Endothelial cell (in vitro differentiated cells): ENCODE results near the gene STON1. TPM values are rescaled to one million over a fixed set of nuclear protein-coding genes. Genes with fewer than 3 reads are reported as not detected.

Source experiments
- DNase-seq: peaks from one replicate; pipeline ENCODE4 v3.0.0; 2021; ENCODE audit warnings: low spot score
- H3K27ac Mint-ChIP-seq: one replicate; pipeline ENCODE4 v1.8.0; 2021; ENCODE audit warnings: mixed read lengths, inconsistent platforms; ENCODE audit not compliant: unreplicated experiment
- H3K27me3 Mint-ChIP-seq: one replicate; pipeline ENCODE4 v1.8.0; 2021; ENCODE audit warnings: mild to moderate bottlenecking, moderate library complexity, mixed read lengths, inconsistent platforms; ENCODE audit not compliant: unreplicated experiment
- H3K36me3 Mint-ChIP-seq: one replicate; pipeline ENCODE4 v1.8.0; 2021; ENCODE audit warnings: mild to moderate bottlenecking, low read depth, mixed read lengths, inconsistent platforms; ENCODE audit not compliant: unreplicated experiment
- H3K4me1 Mint-ChIP-seq: one replicate; pipeline ENCODE4 v1.8.0; 2021; ENCODE audit warnings: mild to moderate bottlenecking, mixed read lengths, inconsistent platforms; ENCODE audit not compliant: unreplicated experiment
- H3K4me3 Mint-ChIP-seq: one replicate; pipeline ENCODE4 v1.8.0; 2021; ENCODE audit warnings: mild to moderate bottlenecking, mixed read lengths, inconsistent platforms; ENCODE audit not compliant: unreplicated experiment
- H3K9me3 Mint-ChIP-seq: one replicate; pipeline ENCODE4 v1.8.0; 2021; ENCODE audit warnings: mixed read lengths, inconsistent platforms; ENCODE audit not compliant: unreplicated experiment
- CTCF ChIP-seq: fragments of 200-600 bp; sonication (generic); IDR thresholded peaks from one replicate; pipeline ENCODE4 v1.5.0; 2021; ENCODE audit warnings: antibody characterized with exemption; ENCODE audit not compliant: unreplicated experiment
- total RNA-seq: library from RNA; stranded (reverse); fragmentation: NEBNext Ultra II Directional; extraction: Animal tissue kit (Norgen Biotek cat#: 25700); gene quantifications from one replicate; pipeline ENCODE4 v1.2.1, GENCODE V29; 2021; ENCODE audit not compliant: unreplicated experiment

STON1 gene
- total RNA-seq, 1 donor from 2014 or later: 3.1 TPM

GRCh38 chr2:48574353-48575287 is 44.7 kb downstream of the STON1 start:
- Mint-ChIP-seq H3K27me3 (no peaks in the 10 kb centered on the region), H3K4me1 (no peaks in the 10 kb centered on the region), H3K4me3 (no peak overlapping the region), H3K9me3 (no peaks in the 10 kb centered on the region), H3K27ac (no peak overlapping the region), H3K36me3 (no peaks in the 10 kb centered on the region)
- no peak for DNase-seq
- no peak for TF ChIP-seq CTCF

GRCh38 chr2:48578313-48578712 is 48.4 kb downstream of the STON1 start:
- no peak for TF ChIP-seq CTCF
- Mint-ChIP-seq H3K4me3 (no peak overlapping the region), H3K36me3 (no peaks in the 10 kb centered on the region), H3K4me1 (no peaks in the 10 kb centered on the region), H3K27ac (no peak overlapping the region), H3K9me3 (no peaks in the 10 kb centered on the region), H3K27me3 (no peaks in the 10 kb centered on the region)
- DNase-seq: no peak

- no peak overlapping the region for H3K4me3 Mint-ChIP-seq
- H3K27me3 Mint-ChIP-seq: no peaks in the 10 kb centered on the region
- H3K27ac Mint-ChIP-seq: no peak overlapping the region
- no peaks in the 10 kb centered on the region for H3K36me3 Mint-ChIP-seq
- no peaks in the 10 kb centered on the region for H3K9me3 Mint-ChIP-seq
- H3K4me1 Mint-ChIP-seq: no peaks in the 10 kb centered on the region
- no peak for DNase-seq
- TF ChIP-seq CTCF: no peak
Observed at GRCh38 chr2:48583961-48584360, 54.0 kb downstream of the STON1 start.

- DNase-seq: no peak
- TF ChIP-seq CTCF: no peak
- Mint-ChIP-seq H3K4me3 (no peak overlapping the region), H3K4me1 (no peaks in the 10 kb centered on the region), H3K27ac (no peak overlapping the region), H3K9me3 (no peaks in the 10 kb centered on the region), H3K27me3 (no peaks in the 10 kb centered on the region), H3K36me3 (no peaks in the 10 kb centered on the region)
Observed at GRCh38 chr2:48584551-48584950, 54.6 kb downstream of the STON1 start.

- no peak for DNase-seq
- Mint-ChIP-seq H3K4me1 (no peaks in the 10 kb centered on the region), H3K36me3 (no peaks in the 10 kb centered on the region), H3K4me3 (no peak overlapping the region), H3K9me3 (no peaks in the 10 kb centered on the region), H3K27me3 (no peaks in the 10 kb centered on the region), H3K27ac (no peak overlapping the region)
- no peak for TF ChIP-seq CTCF
Observed at GRCh38 chr2:48586433-48586832, 56.5 kb downstream of the STON1 start.
